ENCODE results near the gene NR3C2.
"Not testable (repeated sequence)": the region's sequence is repeated elsewhere in the genome, so short reads cannot be mapped to it uniquely, and the experiment has no call there.

NR3C2 gene

GRCh38 chr4:148152868-148153625 lies 289.2 kb downstream of the NR3C2 start:
- DNase-seq = no peak

- DNase-seq = no peak
These were observed 290.4 kb downstream of the NR3C2 start for GRCh38 chr4:148151806-148152205.

- DNase-seq = no peak
These were observed 296.7 kb downstream of the NR3C2 start for GRCh38 chr4:148145475-148145874.

- no peak for DNase-seq
These were observed 299.0 kb downstream of the NR3C2 start for GRCh38 chr4:148143174-148143573.

GRCh38 chr4:148141501-148141900 lies 300.7 kb downstream of the NR3C2 start:
- no peak for DNase-seq

GRCh38 chr4:148126825-148127224 lies 315.4 kb downstream of the NR3C2 start:
- no peak for DNase-seq

- no peak for DNase-seq
These were observed 317.7 kb downstream of the NR3C2 start for GRCh38 chr4:148124512-148124911.

GRCh38 chr4:148123161-148123560 lies 319.1 kb downstream of the NR3C2 start:
- not testable (repeated sequence) for DNase-seq

GRCh38 chr4:148120216-148120615 lies 322.0 kb downstream of the NR3C2 start:
- DNase-seq = no peak

GRCh38 chr4:148118633-148119032 lies 323.6 kb downstream of the NR3C2 start:
- DNase-seq = no peak

GRCh38 chr4:148118179-148118578 lies 324.0 kb downstream of the NR3C2 start:
- DNase-seq = no peak

GRCh38 chr4:148116969-148117368 lies 325.2 kb downstream of the NR3C2 start:
- no peak for DNase-seq

- no peak for DNase-seq
These were observed 325.9 kb downstream of the NR3C2 start for GRCh38 chr4:148116264-148116663.

- no peak for DNase-seq
These were observed 327.8 kb downstream of the NR3C2 start for GRCh38 chr4:148114436-148114835.

- no peak for DNase-seq
These were observed 329.8 kb downstream of the NR3C2 start for GRCh38 chr4:148112231-148112982.

- DNase-seq = no peak
These were observed 332.0 kb downstream of the NR3C2 start for GRCh38 chr4:148110169-148110568.

- no peak for DNase-seq
These were observed 333.0 kb downstream of the NR3C2 start for GRCh38 chr4:148109216-148109615.

GRCh38 chr4:148108766-148109165 lies 333.4 kb downstream of the NR3C2 start:
- DNase-seq = no peak

GRCh38 chr4:148103597-148104355 lies 338.4 kb downstream of the NR3C2 start:
- no peak for DNase-seq

GRCh38 chr4:148101790-148102189 lies 340.4 kb downstream of the NR3C2 start:
- DNase-seq = no peak

- no peak for DNase-seq
These were observed 341.0 kb downstream of the NR3C2 start for GRCh38 chr4:148101235-148101634.

- no peak for DNase-seq
These were observed 344.4 kb downstream of the NR3C2 start for GRCh38 chr4:148097801-148098200.

GRCh38 chr4:148095346-148095923 lies 346.8 kb downstream of the NR3C2 start:
- no peak for DNase-seq

All from midbrain (tissue), 1 donor.